Right lung (tissue), 5 donors: Measurements from ENCODE around the gene ANKRD39. TPM values are rescaled to one million over a fixed set of nuclear protein-coding genes. Genes with fewer than 3 reads are reported as not detected.
A peak's percentile ranks its signal among the peaks of the same experiment; 100 is the strongest.
"Not testable (repeated sequence)": the region's sequence is repeated elsewhere in the genome, so short reads cannot be mapped to it uniquely, and the experiment has no call there.

Experiments
- DNase-seq, 2 donors: peaks; one replicate each; pipeline ENCODE4 v3.0.0-alpha.2; 2013
- polyA plus RNA-seq, 5 donors: library from polyadenylated mRNA; unstranded; fragments of 120-200 nt; gene quantifications; one replicate each; pipeline versions ENCODE4 v1.2.1 to v1.2.3, GENCODE V29; 2013; ENCODE audit warnings: inconsistent platforms in 1 of 5, low replicate concordance in 1 of 5; ENCODE audit not compliant: insufficient read length in 5 of 5, insufficient read depth in 1 of 5

Gene ANKRD39
- polyA plus RNA-seq, 5 donors = 7.6 to 10.4 (median 9.8) TPM

DNA sequence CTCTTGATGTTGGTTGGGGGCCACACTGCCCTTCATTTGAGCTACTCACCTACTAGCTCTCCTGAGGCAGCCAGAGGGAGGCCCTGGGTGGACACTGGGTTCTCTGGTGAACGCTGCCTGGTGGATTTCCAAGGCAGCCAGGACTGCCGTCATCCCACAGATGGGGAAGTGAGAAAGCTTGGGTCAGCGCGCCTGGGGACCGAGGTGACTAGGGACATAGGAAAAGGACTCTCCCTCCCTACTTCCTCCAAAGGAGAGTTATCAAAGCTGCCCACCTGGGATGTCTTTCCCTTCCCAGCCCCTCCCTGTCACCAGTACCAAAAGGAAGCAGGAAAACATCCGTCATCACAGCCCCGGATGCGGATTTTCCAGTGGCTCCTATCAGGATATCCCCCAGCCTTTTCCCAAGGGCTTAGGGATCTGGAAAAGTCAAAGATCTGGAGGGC is 15.9 kb upstream of the ANKRD39 start:
- DNase-seq = no peak

DNA sequence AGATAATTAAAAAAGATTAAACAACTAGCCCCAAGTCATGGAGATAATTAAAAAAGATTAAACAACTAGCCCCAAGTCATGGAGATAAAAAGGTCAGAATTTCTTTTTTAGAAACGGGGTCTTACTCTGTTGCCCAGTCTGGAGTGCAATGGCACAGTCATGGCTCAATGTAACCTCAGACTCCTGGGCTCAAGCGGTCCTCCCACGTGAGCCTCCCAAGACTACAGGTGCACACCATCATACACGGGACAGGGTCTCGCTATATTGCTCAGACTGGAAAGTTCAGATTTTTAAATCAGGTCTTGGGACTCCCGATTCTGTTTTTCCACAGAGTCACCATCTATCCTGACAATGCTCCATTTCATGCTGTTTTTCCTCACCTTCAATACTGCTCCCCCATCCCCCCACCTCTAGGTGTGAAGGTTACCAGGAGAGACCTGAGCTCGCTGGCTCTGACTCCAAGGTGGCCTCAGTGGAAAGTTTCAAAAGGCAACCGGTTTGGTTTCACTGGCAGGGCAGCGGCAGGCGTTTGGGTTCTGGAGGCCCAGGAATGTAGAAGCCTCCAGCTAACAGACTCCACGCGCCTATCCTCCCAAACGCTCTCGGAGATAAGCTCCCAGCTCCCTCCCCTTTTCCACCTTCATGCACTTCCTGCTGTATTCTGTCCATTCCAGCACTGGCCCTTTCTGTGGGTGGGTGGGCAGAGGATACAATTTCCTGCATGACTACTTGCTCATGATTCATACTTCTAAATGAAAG is 15.0 kb upstream of the ANKRD39 start:
- no peak for DNase-seq

DNA sequence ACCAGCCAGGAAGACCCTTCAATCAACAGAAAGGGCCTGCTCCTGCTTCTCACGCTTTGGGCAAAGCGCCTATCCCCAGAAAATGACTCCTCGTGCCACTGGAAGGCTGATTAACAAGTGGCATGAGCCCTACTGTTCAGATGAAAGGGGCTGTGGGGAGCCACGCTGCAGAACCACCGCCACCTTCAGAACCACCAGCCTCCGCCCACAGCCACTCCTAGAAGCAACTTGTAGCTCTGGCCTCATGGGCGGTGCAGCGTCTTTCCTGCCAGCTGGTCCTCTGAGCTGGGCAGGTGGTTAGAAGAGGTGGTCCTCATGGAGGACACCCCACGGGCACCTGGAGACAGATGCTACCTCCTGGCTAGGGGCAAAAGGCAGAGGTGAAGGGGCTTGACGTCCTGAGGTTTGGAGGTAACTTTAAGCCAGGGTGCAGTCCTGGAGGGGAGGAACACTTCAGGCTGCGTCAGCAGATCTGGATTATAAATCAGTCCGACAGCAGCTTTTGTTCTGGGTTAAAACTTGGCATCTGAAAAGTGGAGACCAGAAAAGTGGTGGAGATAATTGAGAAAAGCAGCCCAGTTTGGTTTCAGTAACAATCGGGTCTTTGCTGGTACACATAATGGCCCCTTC is 12.9 kb upstream of the ANKRD39 start:
- no peak for DNase-seq

DNA sequence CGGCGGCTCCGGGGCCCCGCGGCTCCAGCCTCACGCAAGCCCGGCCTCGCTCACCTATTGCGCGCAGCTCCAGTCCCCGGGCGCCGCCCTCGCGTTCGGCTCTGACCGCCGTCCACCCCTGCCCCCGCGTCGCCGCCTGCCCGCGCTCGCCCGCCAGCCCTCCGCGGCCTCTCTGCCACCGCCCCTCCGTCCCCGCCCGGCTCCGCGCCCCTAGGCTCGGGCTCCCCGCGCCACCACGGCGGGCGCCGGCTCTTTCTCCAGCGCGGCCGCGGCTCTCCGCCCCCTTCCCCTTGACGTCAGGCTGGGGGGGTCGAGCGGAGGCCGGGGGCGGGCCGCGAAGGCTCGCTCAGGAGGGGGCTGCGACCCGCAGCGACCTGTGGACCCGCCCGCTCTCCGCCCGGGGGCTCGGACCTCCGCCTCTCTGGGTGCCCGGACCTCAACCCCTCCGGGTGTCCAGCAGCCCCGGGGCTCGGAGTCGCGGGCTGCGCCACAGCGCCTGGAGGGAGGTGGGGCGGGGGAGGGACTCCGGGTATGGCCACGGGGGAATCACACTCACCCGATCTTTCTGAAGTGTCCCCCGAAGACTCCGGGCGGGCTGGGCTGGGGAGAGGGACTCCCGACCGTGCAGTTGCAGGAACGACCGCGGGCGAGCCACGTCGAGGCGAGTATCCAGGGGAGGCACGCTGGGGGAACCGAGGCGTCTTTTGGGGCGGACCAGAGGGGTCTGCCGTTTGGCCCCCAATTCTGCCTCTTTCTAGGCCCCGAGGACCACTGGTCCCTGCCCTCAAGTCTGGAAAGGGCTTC is 12.2 kb upstream of the ANKRD39 start, which contains the start of gene SEMA4C:
Gene SEMA4C, minus strand, starts transcription at position 259 of the 804 bp plus-strand sequence. CDS start 2,194 bp downstream, outside the sequence.
- DNase-seq = peak in 1 of 2 donors; percentile 74

DNA sequence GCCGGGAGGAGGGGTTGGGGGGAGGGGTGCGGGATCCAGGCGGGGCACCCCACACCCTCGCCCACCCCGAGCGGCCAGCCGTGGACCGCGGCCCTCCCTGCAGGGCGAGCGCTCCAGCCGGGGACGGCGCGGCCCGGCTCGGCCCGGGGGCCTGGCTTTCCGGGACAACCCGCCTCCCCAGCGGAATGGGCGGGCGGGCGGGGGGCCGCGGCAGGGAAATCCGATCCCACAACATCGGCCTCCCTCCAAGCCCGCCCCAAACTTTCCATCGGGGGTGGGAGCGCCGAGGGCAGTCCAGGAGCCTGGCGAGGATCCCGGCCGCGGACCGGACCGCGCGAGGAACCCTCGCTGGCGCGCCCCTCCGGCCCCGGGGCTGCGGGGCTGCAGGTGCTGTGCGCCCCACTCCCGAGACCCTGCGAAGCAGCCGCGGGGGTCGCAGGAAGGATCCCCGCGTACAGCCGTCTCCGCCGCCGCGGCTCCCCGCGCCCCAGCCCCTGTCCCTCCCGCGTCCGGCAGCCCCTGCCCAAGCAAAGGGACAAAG is 11.5 kb upstream of the ANKRD39 start:
- peak; percentile 81 to 84 for DNase-seq

DNA sequence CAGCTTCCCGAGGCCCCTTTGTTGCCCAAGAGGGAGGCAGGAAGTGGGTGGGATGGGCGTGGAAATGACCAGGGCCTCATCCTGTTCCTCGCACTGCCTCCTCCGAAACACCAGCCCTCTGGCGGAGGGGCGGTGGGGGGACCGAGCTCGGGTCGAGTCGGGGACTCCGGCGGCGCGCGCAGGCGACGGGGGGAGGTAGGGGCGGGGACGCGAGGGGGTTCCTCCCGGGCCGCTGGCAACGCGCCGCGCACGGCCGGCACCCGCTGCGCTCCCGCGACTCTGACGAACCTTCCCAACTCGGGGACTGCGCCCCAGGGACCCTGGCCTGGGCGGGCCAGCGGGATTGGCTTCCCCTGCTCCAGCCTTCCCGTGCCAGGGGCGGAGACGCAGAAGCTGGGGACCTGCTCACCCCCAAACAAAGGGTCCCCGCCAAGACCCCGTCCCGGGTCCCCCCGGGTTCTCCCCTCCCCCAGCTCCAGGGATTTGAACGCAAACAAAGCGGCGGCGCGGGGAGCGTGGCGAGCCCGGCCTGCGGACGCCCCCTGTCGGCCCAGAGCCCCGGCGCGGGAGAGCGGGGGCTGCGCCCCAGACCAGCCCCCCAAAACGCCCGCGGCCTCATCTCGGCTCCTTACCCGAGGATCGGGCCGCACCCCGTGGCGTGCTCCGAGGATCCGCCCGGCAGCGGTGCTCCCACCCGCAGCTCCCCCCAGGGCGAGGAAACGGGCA is 10.9 kb upstream of the ANKRD39 start:
- DNase-seq = peak; percentile 93

DNA sequence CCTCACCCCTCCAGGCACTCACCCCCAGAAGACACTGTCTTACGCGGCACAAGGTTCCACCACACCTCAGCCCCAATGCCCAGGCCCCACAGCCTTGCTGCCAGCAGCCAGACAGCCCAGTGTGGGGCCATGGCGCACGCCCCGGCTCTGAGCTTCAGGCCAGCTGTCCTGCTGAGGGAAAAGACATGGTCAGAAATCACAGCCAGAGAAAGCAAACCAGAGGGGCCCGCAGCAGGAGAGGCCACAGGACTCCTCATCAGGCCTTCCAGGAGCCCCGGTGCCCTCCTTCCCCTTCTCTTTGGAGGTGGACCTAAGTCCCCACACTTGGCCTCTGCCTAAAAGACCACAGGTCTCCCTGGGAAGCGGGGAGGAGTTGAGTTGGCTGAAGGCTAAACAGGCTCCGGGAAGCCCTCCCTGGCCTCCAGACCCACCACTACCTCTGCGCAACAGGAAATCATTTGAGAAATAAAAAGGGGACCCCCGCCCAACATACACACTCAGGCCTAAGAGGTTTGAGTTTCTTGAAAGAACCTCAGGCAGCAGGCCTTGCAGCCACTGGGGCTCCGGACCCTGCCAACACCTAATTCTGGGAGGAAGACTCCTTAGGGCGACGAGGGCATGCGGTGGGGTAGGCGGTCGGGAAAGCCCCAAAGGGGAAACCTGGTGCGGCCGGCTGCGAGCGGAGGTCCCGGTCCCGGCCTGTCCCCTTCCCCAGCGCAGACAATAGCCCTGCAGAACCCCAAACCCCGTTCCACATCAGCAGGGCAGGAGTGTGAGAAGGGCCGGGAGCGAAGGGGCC is 10.1 kb upstream of the ANKRD39 start:
- no peak for DNase-seq

DNA sequence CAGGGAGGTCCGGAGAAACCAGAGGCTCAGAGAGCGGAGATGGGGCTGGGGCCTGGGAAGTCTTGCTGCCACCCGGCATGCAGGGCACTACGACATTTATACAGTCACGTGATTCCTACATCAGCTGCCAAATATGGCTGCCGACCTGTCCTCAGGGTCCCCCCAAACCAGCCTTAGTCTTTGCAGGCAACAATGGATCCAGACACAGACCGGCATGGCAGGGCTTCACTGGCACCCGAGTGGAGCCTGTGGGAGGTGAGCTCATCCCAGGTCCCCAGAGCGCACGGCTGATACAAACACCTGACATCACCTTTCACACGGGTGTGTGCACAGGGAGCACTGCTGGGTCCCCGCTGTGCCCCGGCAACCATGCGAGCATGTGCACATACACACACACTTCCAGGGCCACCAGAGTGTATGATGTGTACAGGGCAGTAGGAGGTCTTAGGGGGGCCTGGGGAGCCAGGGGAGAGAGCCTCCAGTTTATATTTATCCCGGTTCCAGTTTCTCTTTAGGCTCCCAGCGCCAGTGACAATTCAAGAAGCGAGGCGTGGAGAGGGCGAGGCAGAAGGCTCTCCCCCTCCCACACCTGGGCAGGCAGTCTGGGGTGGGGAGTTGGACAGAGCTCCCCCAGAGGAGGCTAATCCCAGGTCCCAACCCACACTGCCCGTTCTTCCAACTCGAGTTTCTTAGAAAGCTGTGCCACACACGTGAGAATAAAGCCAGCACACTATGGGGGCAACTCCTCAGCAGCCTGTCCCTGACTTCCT is 9.4 kb upstream of the ANKRD39 start:
- no peak for DNase-seq

DNA sequence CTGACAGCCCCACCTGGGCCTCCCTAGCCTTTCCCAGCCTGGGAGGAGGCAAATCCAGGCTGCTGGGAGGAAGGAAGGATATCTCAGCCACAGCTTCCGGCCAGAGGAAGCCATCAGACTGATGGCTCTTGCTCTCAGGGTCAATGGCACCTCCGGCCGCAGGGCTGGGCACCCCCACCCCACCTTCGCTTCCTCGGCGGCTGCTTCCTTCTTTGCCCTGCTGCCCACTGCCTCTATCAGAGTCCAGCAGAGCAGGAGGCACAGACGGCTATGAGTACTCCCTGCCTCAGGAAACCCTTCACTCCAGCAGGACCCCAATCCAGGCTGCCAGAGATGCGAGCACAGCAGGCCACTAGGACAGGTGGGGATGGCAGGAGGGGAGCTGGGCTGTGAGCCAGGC is 8.8 kb upstream of the ANKRD39 start:
- no peak for DNase-seq

DNA sequence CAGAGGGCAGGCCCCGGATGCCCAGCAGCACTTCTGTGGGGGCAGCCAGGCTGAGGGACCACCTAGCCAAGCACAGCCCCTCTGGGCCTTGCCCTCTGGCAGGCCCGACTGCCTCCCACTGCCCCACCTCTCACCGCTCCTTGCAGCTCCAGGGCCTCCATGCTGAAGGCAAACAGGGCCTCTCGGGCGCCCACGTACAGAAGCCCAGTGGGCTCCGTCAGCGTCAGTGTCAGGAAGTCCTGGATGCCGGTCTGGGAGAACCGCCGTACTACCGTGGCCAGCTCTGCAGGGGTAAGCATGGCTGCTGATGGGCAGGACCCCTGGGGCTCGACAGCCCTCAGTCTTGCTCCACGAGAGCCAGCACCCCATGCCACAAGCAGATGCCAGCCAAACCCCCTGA is 8.3 kb upstream of the ANKRD39 start:
- DNase-seq = no peak

DNA sequence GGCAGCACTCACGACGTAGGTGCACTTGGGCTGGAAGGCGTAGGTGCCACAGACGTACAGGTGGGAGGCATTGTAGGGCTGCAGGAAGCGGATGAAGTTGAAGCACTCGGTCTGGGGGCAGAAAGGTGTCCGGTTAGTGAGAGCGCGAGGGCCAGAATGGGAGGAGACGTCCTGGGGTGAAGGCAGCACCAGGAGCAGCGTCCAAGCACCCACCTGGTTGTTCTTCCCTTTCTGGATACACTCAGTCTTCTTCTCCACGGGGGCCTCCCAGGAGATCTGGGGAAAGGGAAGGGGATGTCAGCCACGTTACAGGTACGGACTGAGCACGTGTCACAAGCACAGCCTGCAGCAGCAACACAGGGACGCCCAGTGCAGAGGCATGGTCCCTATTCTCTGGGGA is 7.8 kb upstream of the ANKRD39 start:
- DNase-seq = no peak

DNA sequence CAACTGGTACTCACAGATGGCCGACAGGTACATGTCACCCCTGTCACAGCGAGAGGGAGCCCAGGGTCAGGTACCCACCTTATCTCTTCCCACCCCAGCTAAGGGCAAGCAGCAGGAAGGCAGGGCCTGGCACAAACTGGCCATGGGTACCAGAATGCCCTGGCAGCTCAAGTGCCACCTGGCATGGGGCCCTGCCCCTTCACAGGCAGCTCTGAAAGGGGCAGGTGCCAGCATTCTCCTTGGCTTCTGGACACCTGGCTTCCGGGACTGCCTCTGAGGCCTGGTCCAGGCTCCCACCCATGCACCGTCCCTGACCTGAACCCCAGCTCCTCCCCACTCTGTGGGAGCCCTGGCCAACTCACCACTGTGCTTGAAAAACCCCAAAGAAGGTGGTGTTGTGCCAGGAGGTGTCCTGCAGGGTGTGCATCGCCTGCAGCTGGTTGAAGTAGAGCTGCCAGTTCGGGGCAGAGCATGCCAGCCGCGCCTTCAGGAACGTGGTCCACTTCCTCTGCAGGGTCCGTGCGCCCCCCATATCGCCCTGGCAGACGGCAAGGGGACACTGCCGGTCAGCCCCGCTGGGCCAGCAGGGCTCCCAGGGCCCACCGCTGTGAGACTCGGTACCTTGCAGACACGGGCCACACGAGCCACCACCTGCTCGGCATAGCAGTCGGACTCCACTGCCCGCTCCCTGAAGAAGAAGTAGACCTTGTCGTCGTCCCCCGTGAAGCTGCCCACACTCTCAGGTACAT is 6.7 kb upstream of the ANKRD39 start:
- DNase-seq = no peak

DNA sequence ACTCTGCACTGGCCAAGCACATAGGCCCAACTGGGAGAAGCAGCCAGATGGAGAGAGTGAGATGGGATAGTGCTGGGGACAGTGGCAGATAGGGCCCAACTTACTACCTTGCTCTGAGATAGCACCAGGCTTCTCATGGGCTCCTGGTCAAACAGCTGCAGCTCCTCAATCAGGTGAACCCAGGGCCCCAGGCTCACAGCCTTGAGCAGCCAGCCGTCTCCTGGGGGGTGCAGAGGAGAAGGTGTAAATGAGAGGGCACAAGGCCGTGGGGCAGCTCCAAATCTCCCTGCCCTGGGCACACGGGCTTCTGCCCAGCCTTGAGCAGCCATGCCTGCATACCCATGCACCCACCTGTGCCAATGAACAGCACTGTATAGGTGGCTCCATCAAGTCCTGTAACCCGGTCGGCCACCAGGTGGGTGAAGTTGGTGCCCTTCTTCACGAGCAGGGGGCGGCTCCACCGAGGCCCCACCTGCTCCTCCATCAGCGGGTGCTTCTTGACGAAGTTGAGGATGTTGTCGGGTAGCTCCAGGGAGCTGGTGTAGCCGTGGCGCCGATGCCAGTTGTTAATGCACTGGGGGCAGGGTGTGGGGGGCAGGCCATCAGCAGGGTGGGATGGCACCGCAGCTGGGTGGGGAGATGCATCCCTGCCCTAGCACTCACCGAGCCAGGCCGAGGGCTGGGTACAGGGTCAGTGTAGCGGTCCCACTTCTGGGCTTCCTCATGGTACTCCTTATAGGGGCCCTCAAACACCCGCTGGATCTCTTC is 5.9 kb upstream of the ANKRD39 start:
- DNase-seq = no peak

DNA sequence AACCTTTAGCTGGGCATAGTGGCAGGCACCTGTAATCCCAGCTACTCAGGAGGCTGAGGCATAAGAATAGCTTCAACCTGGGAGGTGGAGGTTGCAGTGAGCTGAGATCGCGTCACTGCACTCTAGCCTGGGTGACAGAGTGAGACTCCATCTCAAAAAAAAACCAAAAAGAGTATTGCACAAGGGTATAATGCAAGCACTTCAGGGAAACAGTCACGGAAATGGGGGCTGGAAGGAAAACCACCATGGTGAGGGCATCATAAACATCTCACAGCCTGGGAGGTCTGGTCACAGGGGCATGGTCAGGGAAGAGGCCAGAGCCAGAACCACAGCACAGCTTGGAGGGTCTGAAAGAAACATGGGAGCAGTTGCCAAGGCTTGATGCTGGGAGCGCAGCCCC is 5.2 kb upstream of the ANKRD39 start:
- DNase-seq = not testable (repeated sequence)

DNA sequence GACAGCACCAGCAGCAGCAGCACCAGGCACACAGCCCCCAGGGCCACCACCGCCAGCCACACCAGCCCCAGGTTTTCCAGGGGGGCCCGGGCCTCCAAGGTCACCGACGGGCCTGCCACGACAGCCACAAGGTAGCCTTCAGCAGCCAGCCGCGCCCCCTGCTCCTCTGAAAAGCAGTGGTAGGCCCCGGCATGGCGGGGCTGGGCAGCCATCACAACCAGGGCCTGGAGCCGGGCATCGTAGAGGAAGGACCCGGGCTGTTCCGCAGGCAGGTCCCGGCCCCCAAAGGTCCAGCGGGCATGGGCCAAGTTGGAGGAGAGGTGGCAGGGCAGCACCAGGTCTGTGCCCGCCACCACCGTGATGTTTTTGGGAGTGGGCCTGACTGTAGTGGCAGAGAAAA is 3.3 kb upstream of the ANKRD39 start:
- DNase-seq = no peak

DNA sequence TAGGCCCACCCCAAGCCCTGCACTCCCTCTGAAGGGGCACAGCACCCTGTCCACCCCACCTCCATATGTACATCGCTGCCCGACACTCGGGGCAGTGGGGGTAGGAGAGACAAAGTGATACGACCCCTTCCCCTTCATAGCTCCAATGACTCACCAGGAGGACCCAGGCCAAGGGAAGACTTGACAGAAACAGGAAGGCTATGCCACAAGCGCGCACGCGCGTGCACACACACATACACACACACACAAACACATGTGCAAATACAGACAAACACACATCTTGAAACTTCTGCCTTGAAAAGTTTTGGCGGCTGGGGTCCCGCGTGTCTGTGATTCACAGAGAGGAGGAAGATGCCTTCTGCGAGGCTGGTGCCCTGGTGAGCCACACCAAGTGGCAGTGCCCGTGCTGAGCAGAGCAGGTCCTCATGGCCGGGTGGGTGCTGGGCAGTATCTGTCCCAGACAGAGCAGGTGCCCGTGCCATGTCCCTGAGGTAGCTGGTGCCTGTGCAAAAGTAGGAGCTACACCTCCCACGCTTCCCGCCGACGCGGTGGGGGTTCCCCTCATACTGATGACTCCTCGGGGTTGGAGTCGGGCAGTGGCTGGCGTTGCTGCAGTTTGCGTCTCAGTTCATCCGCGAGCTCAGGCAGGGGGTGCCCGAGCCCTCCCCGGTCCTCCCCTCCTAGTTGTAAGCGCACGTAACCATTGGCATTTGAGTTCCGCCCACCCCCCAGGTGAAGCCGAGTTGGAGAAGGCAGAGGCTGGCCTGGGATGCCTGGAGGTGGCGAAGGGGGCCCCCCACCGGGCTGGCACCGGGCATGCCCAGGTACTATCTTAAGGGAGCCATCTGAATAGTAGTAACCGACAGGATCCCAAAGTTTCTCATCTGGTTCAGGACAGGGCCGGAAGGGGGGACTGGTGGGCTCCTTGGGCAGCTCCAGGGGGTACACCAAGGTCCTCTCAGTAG is 2.5 kb upstream of the ANKRD39 start:
- no peak for DNase-seq

DNA sequence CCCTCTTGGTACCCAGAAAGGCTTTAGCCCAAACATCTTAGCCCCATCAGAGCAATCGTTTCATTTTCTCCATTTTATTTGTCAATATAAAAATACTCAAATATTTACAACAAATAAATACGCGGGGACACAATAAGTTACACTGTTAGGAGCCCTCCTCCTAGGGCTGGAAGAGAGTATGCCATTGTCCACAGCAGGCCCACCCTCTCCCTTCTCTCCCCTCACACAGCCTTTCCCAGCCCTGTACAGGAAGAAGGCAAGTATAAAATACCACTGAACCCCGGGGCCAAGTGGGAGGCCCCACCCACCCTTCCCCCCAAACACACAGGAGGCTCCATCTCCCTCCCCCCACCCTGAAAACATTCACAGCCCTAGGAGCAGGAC is 1.9 kb upstream of the ANKRD39 start:
- no peak for DNase-seq
